ENCODE measurements around the gene ILKAP.

The ILKAP gene

DNA sequence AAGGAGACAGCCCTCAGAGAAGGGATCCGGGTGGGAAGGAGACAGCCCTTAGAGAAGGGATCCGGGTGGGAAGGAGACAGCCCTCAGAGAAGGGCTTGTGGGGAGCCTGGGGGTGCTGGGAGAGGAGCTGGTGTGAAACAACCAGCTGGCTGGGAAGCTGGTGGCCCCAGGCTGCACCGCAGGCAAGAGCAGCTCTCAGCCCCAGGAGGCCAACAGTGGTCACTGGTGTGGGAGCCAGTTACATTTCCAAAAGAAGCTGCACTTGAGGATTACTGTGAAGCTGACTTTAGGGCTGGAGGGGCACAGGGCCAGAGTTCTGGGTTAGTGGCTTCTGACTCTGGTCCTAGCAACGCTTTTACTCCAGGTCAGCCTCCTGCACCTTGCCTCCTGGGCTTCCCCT, 33.1 kb upstream of the ILKAP start:
- no peak for DNase-seq

DNA sequence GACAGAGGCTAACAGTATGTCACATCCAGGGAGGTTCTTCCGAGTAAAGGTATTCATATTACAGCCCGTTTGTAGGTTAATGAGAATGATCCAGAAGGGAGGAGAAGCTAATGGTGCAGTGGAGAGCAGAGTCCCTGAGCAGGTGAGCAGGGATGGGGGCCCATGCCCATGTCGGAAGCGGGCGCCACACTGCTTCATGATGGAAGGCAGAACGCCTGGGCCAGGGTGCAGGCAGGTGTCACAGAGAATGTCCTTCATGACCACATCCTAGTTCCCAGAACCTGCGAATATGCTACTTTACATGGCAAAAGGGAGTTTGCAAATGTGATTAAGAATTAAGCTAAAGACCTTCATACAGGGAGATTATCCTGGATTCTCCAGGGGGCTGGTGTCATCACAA, 32.4 kb upstream of the ILKAP start:
- no peak for DNase-seq

DNA sequence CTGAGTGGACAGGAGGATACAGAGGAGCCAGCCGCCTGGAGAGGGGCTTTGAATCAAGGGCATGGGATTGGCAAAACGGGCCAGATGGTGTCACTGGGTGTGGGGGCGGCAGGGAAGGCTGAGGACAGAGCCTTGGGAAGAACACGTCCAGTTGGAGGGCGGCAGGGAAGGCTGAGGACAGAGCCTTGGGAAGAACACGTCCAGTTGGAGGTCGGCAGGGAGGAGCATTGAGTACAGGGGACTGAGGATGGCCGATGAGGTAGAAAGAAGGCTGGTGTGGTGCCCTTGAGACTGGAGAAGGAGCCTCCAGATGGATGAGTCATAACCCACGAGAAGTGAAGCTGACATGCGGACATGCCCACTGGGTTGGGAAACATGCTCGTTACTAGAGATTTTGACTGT, 31.8 kb upstream of the ILKAP start:
- DNase-seq, result no peak

DNA sequence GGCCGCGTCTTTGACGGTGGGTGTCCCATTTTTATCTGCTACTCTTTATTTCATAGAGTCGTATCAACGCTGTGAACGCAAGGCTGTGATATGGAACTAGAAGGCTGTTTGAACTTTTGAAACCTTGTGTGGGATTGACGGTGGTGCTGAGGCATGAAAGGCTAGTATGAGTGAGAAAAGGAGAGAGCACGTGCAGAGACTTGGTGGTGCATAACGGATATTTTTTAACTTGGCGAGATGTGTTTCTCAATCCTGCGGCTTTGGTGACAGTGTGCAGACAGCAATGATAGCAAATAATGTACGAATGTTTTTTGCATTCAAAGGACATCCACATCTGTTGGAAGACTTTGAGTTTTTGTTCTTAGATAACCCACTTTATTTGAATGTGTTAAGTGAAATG, 30.1 kb upstream of the ILKAP start:
- no peak for DNase-seq

DNA sequence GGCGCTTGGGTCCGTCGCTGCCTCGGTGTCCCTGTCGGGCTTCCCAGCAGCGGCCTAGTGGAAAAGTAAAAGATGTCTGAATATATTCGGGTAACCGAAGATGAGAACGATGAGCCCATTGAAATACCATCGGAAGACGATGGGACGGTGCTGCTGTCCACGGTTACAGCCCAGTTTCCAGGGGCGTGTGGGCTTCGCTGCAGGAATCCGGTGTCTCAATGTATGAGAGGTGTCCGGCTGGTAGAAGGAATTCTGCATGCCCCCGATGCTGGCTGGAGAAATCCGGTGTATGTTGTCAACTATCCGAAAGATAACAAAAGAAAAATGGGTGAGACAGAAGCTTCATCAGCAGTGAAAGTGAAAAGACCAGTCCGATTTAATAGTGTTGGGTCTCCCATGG, 28.3 kb upstream of the ILKAP start:
- no peak for DNase-seq

DNA sequence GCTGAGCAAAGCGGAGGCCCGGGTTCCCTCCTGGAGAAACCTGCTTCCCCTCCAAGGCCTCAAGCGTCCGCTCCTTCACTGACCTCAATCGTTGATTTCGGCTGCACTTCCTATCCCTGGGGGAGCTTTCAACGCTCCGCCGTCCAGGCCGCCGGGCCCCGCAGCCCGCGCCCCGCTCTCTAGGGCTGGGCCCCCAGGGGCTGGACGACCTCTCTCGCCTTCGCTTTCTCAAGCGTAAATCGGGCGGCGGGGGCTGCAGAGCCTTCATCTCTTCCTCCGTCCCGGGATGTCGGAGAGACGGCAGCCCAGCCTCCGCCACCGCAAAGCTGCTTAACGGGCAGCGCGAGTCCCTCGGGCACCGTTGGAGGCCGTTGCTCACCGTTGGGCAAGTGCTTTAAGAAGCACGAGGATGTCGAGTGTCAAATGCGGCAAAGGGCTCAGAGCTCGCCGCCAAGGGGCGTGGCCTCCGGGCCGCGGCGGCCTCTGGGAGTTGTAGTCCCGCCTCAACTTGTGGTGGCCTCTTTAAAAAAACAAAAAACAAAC, 27.8 kb upstream of the ILKAP start:
- DNase-seq, result peak; percentile 84 to 85

DNA sequence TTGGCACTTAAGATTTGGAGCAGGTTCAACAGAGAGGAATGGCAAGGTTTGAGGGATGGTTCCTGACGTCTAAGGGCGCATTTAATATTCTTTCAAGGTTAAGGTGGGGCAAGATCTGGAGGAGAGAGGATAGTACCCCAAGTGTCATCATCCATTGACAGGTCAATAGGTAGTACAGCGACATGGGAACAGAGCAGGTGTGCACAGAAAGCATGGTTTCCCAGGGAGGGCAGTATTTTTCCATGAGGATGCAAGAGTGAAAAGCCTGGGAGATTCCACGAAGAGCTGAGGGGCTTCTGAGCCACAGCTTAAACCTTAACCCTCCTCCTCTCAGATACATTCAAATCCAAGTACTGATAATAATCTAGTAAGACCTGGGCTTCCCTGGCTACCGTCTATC, 27.2 kb upstream of the ILKAP start:
- DNase-seq, result no peak

DNA sequence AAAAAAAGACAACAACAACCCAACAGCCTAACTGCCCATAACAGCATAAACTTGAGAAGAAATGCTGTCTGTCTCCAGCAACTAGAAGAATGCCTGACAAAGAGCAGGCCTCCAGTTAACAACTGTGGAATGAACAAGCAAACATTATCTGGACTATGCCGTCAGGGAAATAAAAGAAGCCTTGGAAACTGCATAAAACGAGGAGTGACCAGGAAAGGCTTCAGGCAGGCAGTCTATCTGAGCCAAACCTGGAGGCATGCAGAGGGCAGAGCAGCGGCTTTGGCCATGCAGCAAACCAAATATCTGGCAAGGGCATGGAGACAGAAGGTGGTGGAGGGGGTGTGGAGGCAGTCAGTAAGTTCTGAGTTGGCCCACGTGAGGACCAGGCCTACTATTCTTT, 25.2 kb upstream of the ILKAP start:
- DNase-seq, result no peak

DNA sequence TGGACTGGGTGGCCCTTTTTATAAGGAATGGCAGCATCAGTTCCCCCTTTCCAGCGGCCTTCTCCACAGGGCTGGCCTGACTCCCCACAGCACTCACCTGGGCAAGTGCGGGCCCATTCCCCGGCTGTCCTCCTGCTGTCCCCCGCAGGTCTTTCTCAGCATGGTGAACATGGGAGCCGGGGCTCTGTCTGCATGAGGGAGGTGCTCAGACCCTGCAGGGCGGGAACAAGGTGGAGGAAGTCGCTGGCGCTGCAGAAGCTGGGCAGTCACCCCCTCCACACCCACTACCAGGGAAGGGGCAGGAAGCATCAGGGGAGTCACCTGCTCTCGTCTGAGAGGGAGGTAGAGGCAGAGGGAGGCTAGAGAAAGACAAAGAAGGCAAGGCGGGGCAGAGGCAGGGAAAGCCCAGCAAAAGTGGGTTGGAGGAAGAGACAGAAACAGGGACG, 24.1 kb upstream of the ILKAP start:
- no peak for DNase-seq

DNA sequence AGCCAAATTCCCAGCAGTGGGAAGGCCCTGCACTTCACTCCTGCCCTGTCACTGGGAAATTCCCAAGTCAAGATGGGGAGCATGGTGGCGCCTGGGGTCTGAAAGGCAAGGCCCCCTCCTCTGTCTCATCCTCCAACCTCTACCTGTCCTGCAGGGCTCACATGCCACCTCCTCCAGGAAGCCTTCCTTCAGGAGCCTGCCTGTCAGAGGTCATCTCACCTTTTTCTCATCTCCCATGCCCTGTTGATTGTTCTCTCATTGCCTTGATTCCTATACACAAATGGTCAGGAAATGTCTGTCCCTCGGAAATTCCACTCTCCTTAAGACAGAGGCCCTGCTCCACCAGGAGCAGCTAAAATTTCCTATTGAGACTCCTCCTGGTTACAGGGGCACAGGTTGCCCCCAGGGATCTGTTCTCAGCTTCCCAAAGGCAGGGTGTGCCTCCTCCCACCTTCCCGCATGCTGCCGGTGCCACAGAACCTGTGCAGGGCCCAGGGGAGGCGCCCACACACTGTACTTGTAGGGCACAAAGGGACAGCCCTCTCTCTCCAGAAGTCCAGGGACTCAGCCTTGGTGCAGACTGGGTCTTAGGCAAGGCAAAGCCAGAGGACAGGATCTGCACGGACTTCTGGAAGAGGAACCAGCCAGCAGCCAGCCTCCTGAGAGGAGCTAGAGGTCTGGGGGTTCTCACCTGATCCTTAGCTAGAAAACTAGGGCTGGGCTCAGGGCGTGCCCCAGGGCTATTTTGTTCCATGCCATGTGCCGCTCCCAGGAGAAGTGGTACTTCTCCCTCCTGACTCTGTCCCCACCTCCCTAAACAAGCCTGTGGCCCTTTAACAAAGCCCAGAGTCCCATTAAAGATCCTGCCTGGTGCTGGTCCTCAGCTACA, 23.4 kb upstream of the ILKAP start:
- DNase-seq, result no peak

DNA sequence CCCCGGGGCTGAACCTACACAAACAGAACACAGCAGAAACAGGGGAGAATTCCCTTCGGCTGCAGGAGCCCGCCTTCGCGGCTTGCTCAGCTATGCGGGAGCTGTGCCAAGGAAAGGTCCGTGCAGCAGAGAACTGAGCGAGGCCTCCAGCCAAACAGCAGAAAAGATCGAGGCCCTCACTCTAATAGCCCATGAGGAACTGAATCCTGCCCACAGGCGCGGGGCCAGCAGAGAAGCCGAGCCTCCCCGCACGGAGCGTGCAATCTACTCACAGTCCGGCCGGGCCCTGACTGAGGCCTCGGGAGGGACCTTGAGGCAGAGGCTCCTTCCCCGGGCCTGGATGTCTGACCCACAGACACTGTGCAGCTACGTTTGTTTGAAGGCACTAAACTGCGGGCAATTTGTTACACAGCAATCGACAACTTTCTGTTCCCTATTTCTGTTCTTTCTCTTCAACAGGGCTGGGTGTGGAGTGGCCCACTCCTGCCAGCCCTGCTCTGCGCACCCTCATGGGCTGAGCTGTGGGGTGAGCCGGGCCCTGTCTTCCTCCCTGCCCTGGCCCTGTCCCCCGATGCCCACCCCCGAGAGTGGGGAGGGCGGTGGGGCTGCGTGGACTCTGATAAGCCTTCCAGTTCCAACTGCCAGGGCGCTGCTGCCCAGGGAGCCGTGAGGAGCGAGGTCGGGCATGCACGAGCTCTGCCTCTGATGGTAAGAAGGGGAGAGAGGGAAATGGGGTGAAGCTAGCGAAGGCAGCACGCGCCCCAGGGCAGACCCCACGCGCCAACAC, 22.6 kb upstream of the ILKAP start:
- no peak for DNase-seq

DNA sequence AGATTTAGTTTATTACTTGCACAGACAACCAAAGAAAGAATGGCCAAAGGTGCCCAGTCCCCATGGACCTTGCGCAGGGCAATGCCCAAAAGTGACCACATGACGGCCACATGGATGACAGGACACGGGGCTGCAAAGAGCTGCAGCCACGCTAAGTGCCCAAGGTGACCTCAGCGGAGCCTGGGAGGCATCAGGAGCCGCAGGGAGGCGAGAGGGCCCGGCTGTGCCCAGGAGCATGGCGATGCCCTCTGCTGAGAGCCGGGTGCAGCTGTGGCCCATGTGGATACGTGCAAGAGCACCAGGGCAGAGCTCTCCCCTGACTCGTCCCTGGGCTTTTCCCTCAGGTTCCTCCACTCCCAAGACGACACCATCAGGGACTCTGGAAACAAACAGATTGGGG, 21.6 kb upstream of the ILKAP start:
- DNase-seq, result no peak

DNA sequence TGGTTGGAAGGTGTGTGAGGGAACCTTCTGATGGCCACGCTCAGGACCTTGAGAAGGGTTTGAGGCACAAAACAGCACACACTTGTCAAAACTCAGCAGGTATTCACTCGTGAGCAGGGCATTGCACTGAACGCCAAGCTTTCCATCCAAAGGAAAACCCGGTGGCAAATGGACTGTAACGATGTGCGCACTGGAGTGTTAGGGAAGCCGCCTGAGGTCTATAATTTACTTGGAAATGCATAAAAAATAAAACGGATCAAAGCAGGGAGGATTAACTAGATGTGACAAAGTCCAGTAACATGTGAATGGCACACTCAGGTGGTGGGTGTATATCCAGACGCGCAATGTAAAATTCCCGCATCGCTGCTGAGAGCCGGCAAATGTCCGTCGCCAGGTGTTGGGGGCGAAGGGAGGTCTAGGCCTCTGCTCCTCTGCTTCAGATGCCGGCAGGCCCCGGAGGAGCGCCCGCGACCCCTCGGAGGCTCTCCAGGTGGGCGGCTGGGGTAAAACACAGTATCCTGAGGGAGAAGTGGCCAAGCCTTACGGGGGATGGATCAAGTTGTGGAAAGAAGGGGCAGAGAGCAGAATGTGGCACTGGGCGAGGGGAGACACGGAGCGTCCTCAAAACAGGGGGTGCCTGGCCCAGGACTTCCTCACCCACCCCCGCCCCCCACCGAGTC, 21.0 kb upstream of the ILKAP start:
- DNase-seq, result no peak

DNA sequence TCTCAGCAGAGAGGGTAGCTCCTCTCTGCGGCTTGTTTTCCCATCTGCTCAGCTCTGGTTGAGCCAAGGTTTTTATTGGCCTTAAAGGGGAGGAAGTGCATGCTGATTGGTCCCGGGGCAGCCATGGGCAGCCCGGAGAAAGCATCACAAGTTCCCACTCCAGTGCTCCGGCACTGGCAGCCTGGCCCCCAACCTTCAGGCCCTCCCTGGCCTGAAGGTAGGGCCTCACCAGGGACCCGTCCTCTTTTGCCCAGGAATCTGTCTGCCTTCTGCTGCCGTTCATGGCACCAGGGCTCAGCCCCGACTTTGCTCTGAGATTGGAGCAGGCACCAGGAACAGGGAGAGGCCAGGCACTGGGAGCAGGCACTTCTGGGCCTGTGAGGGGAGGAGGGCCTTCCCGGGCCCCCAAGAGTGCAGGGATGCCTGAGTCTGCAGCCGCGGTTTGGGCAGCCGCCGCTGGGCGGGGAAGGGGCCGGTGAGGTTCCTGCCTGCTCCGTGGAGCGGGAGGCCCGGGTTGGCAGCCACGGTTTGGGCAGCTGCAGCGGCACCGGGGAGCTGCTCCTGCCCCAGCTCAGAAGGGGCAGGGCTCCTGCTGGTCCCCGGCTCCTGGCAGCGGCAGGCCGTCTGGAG, 17.5 kb upstream of the ILKAP start:
- DNase-seq, result no peak

DNA sequence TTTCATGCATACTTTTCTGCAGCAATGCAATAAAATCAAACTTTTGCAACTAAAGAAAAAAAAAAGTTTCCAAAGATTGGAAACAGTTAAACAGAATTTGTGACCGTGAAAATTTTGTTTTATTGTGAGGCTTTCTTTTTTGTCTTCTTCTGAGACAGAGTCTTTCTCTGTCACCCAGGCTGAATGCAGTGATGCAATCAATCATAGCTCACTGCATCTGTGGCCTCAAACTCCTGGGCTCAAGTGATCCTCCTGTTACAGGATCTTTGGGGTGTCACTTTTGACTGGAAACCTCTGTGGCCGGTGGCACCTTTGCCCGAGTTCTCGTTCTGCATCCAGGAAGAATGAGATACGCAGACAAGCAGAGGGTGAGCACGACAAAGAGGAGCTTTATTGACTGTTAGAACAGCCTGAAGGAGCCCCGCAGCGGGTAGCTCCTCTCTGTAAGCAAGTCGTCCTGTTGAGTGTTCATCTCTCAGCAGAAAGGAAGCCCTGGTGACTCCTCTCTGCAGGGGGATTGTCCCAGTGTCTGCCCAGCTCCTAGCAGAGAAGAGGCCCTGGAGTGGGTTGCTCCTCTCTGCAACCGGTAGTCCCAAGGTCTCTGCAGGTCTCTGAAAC, 16.9 kb upstream of the ILKAP start:
- no peak for DNase-seq

DNA sequence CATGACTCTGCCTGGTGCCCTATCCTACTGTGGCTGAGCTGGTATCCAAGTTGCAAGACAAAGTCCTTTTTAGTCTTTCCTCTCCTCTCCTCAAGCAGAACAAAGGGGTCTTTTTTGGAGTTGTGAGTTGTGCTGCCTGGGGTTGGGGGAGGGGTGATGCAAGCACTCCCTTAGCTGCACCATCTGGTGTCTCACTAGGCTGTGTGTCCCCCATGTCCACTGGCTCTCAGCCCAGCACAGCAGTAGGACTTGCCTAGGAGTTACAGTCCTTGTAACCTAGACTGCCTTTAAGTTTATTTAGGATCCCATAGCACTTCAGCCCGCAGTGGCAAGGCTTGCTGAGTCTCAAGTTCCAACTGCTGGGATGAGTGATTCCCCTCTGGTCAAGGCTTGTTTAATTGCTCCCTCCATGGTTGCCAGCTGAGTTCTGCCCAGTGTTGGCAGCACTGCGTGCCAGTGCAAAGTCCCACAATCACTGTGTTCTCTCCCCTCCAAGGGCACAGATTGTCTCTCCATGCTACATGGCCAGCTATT, 13.2 kb upstream of the ILKAP start:
- DNase-seq, result no peak

DNA sequence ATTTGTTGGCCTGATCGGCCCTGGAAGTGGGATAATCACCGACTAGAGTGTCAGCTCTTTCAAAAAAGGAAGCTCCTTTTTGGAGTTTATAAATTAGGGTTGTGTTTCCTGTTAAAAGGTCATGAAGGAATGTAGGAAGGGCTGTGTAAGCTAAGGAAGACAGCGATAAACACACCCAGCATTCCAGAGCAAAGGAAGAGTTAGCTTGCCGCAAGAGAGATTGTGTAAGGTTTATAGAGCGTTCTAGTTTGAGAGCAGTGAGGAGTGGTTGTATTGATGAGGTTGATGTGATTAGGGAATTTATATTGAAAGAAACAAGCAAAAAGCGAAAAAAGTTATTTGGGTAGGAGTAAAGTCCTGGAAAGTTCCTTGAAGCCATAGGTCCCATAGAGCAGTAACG, 3.5 kb upstream of the ILKAP start:
- DNase-seq, result no peak

DNA sequence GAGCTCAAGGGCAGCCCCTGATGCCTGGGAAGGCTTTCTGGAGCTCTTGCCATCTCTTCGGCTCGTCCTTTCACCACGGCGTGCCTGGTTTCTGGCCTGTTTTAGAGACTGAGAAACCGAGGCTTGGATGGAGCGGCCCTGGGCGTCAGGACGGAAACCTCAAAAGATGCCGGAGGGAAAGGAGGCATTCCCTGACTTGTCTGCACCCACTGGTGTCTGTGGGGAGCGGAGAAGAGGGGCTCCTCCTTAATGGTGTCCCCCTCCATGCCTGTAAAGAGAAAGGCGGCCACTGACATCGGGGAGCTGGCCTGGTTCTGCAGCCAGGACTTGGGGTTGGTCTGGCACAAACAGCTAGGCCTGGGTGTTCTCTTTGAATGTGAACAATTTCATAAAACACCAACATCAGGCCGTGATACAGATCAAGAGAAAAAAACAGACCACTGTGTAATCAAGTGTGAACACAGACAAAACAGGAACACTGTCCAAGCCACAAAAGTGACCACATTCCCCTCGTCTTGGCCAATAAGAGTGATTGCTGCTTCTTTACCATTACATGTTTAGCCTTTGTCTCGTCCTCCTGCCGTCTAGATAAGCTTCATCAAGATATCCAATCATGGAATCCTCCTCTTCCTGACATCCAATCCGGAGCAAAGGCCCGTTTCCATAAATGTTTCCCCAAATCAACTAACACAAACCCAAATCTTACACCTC, 633 bp upstream of the ILKAP start:
- no peak for DNase-seq

DNA sequence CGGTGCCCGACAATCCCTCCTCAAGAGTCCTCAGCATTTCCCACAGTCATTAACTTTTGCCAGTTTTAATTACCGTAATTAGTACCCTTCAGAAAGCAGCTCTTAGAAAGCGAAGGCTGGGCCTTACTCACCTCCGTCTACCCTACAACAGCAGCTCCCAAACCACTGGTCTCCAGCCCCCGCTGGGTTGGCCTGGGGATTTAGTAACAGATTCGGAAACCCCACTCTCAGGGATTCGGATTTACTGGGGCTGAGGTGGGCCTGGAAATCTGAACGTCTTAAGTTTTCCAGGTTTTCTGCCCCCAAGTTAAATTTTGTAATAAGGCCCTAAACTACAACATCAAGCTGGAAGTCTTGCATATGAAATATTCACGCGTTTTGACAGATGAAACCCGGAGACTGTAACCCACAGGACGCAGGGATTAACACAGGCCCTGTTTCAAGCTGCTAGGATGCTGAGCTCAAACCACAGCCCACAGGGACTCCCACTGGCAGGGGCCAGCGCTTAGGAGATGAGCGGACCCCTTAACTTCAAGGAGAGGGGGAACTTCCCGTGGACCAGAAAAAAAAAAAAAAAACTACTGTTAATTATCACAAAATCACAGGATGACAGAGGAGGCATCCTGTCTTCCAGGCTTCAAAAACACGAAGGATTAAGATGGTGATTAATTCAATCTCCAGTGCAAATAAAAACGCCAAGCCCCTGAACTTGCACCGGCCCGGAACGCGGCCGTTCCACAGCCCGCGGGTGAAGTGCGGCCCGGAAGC, 985 bp downstream of the ILKAP start:
- peak; percentile 33 to 38 for DNase-seq

DNA sequence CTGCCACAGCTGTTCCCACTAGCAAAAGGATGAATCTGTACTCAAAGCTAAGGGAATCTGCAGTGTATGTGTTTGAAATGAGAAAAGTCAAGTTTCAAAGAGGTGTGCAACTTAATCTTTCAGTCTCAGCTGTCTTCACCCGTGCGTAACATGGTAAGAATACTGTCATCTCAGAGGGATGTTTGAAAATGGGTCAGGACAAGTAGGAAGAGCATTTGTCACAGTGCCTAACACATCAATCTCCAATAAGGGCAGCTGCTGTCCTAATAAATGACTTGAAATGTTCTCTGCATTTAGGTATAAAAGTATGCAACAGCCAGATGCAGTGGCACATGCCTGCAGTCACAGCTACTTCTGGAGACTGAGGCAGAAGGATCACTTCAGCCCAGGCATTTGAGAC, 13.1 kb downstream of the ILKAP start:
- DNase-seq, result no peak

Measured in activated T-cell treated with anti-CD3 and anti-CD28 coated beads, Interleukin-2, amount 50 U/mL, for 48 hours (primary cell).